ENCODE measurements around the gene ZNF740. TPM values are rescaled to one million over a fixed set of nuclear protein-coding genes. Genes with fewer than 3 reads are reported as not detected.

ZNF740 gene
- total and polyA plus RNA-seq, 7 donors, result 3.3 to 22.8 (median 15.7) TPM

GRCh38 chr12:53193985-53194716, 13.6 kb downstream of the ZNF740 start:
- Histone ChIP-seq H3K4me3 (no peak overlapping the region), H3K9me3 (no peaks in the 10 kb centered on the region), H3K36me3 (ENCODE audit: insufficient read depth in 1 of 2, low read depth in 1 of 2) (peaks cover 0 to 24% of the 10 kb centered on the region in 2 donors), H3K4me1 (peaks cover 3% of the 10 kb centered on the region), H3K27me3 (ENCODE audit: insufficient read depth in 3 of 3, low read length in 2 of 3) (peaks cover 0 to 3% (median 0%) of the 10 kb centered on the region in 3 donors), H3K27ac (no peak overlapping the region)
- no peak for TF ChIP-seq CTCF (IDR thresholded peaks at IDR 0.05)
- WGBS, 3 donors, result 60 to 67% (median 63%) methylated on average over 11 of the region's 11 CpGs
- intact Hi-C loops (cut with DNase I), result loop anchor here (5.0 kb wide), 2 partner anchors 37 to 97 kb away; partner anchors contain the start of gene IGFBP6 (in 1 of the 2)
- DNase-seq (no peak), ATAC-seq (no peak)

- intact Hi-C loops (cut with DNase I), result loop anchor here (5.0 kb wide), 3 partner anchors 38 to 128 kb away; partner anchors contain the start of gene IGFBP6 (in 1 of the 2)
- Histone ChIP-seq H3K36me3 (ENCODE audit: insufficient read depth in 1 of 2, low read depth in 1 of 2) (peaks cover 0 to 19% of the 10 kb centered on the region in 2 donors), H3K9me3 (no peaks in the 10 kb centered on the region), H3K27me3 (ENCODE audit: insufficient read depth in 3 of 3, low read length in 2 of 3) (peaks cover 0 to 3% (median 0%) of the 10 kb centered on the region in 3 donors), H3K27ac (no peak overlapping the region), H3K4me3 (no peak overlapping the region), H3K4me1 (peaks cover under 1% of the 10 kb centered on the region)
- no peak for TF ChIP-seq CTCF (IDR thresholded peaks at IDR 0.05)
- 88 to 95% (median 92%) methylated on average over 1 of the region's 1 CpG for WGBS, 3 donors
- no peak for DNase-seq
- ATAC-seq, result no peak
Observed at GRCh38 chr12:53194973-53195372, 14.5 kb downstream of the ZNF740 start.

- DNase-seq (no peak), ATAC-seq (no peak)
- 78 to 80% (median 79%) methylated on average over 10 of the region's 10 CpGs for WGBS, 3 donors
- peaks cover 0 to 3% (median 0%) of the 10 kb centered on the region in 3 donors for H3K27me3 ChIP-seq (ENCODE audit: insufficient read depth in 3 of 3, low read length in 2 of 3)
- H3K9me3 ChIP-seq, result no peaks in the 10 kb centered on the region
- intact Hi-C loops (cut with DNase I), result loop anchor here in 1 of 2 donors (5.0 kb wide), 1 partner anchor 128 kb away; no protein-coding TSS in a partner anchor
- peaks cover 0 to 19% of the 10 kb centered on the region in 2 donors for H3K36me3 ChIP-seq (ENCODE audit: insufficient read depth in 1 of 2, low read depth in 1 of 2)
- no peak for TF ChIP-seq CTCF (IDR thresholded peaks at IDR 0.05)
- no peak overlapping the region for H3K4me3 ChIP-seq
- no peak overlapping the region for H3K27ac ChIP-seq
- no peaks in the 10 kb centered on the region for H3K4me1 ChIP-seq
Observed at GRCh38 chr12:53195516-53196420, 15.2 kb downstream of the ZNF740 start.

- ATAC-seq (no peak), DNase-seq (no peak)
- Histone ChIP-seq H3K27me3 (ENCODE audit: insufficient read depth in 3 of 3, low read length in 2 of 3) (peaks cover 0 to 3% (median 0%) of the 10 kb centered on the region in 3 donors), H3K36me3 (ENCODE audit: insufficient read depth in 1 of 2, low read depth in 1 of 2) (peaks cover 0 to 12% of the 10 kb centered on the region in 2 donors), H3K4me3 (no peak overlapping the region), H3K9me3 (no peaks in the 10 kb centered on the region), H3K27ac (no peak overlapping the region), H3K4me1 (no peaks in the 10 kb centered on the region)
- TF ChIP-seq CTCF (IDR thresholded peaks at IDR 0.05), result no peak
- WGBS, 3 donors, result 78 to 81% (median 80%) methylated on average over 14 of the region's 14 CpGs
- intact Hi-C loops (cut with DNase I), result loop anchor here in 1 of 2 donors (5.0 kb wide), 1 partner anchor 129 kb away; no protein-coding TSS in a partner anchor
Observed at GRCh38 chr12:53196486-53196885, 16.0 kb downstream of the ZNF740 start.
